22Rv1 (cell line): Measurements from ENCODE around the gene EMX2.

ENCODE experiments used
- ZFX ChIP-seq: fragments of 450-650 bp; IDR thresholded peaks from 2 replicates; pipeline ENCODE4 v1.6.1; 2017; ENCODE audit warnings: antibody characterized with exemption, borderline replicate concordance
- TF ChIP-seq, protein P1 (sequence below): fragments of 450-650 bp; IDR thresholded peaks from 2 replicates; pipeline ENCODE4 v1.5.1; 2017; ENCODE audit warnings: mild to moderate bottlenecking

DNA sequence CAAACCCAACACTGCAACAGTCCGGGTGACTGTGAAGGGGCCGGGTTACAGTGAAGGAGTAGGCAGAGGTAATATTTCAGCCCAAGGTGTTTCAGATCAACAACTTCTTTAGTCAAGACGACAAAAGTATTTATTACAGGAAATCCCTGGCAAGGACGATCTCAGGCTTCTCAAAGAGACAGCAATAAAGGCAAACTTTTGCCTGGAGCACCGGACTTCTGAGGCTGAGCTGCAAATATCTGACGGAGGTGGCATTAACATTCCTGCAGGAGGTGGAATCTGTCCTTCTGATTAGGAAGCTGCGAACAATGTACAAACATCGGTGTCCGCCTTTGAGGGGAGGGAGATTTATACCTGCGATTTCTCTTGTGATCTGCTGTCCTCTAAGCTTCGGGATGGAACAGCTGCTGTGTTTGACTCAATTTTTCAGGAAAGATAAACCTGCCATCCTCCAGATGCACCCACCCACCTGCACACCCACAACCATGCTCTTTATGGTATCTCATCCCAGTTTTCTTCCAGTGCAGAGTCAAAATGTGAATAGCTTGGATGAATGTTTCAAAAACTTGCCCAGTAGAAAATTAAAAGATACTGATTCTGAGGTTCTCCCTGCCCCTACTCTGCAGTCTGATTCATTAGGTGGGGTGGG is 32.1 kb downstream of the EMX2 start:
- TF ChIP-seq, protein P1, sequence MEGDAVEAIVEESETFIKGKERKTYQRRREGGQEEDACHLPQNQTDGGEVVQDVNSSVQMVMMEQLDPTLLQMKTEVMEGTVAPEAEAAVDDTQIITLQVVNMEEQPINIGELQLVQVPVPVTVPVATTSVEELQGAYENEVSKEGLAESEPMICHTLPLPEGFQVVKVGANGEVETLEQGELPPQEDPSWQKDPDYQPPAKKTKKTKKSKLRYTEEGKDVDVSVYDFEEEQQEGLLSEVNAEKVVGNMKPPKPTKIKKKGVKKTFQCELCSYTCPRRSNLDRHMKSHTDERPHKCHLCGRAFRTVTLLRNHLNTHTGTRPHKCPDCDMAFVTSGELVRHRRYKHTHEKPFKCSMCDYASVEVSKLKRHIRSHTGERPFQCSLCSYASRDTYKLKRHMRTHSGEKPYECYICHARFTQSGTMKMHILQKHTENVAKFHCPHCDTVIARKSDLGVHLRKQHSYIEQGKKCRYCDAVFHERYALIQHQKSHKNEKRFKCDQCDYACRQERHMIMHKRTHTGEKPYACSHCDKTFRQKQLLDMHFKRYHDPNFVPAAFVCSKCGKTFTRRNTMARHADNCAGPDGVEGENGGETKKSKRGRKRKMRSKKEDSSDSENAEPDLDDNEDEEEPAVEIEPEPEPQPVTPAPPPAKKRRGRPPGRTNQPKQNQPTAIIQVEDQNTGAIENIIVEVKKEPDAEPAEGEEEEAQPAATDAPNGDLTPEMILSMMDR = no peak
- no peak for TF ChIP-seq ZFX
